H9 (cell line): Measurements from ENCODE around the gene HSPE1. TPM values are rescaled to one million over a fixed set of nuclear protein-coding genes. Genes with fewer than 3 reads are reported as not detected.
A peak's percentile ranks its signal among the peaks of the same experiment; 100 is the strongest.

Experiments
- DNase-seq: peaks from one replicate; pipeline ENCODE4 v3.0.0-alpha.2; 2017
- H2AFZ ChIP-seq: one replicate; pipeline ENCODE4 v1.6.1; 2013; ENCODE audit warnings: mild to moderate bottlenecking, low read length, control low read depth, moderate library complexity
- H2AK5ac ChIP-seq: 2 replicates; pipeline ENCODE4 v1.6.1; 2013; ENCODE audit warnings: low read length, control low read depth, mixed read lengths; ENCODE audit not compliant: insufficient read length
- H2BK120ac ChIP-seq: one replicate; pipeline ENCODE4 v1.6.1; 2013; ENCODE audit warnings: low read depth, mild to moderate bottlenecking, low read length, control low read depth, inconsistent platforms; ENCODE audit not compliant: poor library complexity, severe bottlenecking
- H2BK12ac ChIP-seq: 2 replicates; pipeline ENCODE4 v1.6.1; 2013; ENCODE audit warnings: low read length, control low read depth, mixed read lengths, low read depth; ENCODE audit not compliant: insufficient read length
- H2BK15ac ChIP-seq: 2 replicates; pipeline ENCODE4 v1.6.1; 2013; ENCODE audit warnings: low read depth, low read length, control low read depth
- H2BK20ac ChIP-seq: one replicate; pipeline ENCODE4 v1.6.1; 2013; ENCODE audit warnings: low read depth, mild to moderate bottlenecking, low read length, control low read depth, inconsistent platforms; ENCODE audit not compliant: poor library complexity, severe bottlenecking
- H2BK5ac ChIP-seq: 2 replicates; pipeline ENCODE4 v1.6.1; 2013; ENCODE audit warnings: low read length, control low read depth, mixed read lengths; ENCODE audit not compliant: insufficient read length
- H3K14ac ChIP-seq: 2 replicates; pipeline ENCODE4 v1.6.1; 2013; ENCODE audit warnings: low read length, control low read depth; ENCODE audit not compliant: insufficient read depth
- H3K18ac ChIP-seq: 2 replicates; pipeline ENCODE4 v1.6.1; 2013; ENCODE audit warnings: low read depth, mild to moderate bottlenecking, mixed read lengths, low read length, control low read depth; ENCODE audit not compliant: insufficient read length
- H3K23ac ChIP-seq: 2 replicates; pipeline ENCODE4 v1.6.1; 2013; ENCODE audit warnings: low read length, control low read depth, mixed read lengths, low read depth; ENCODE audit not compliant: insufficient read length
- H3K23me2 ChIP-seq: 2 replicates; pipeline ENCODE4 v1.6.1; 2013; ENCODE audit warnings: low read depth, mild to moderate bottlenecking, mixed read lengths, low read length, control low read depth; ENCODE audit not compliant: insufficient read length, poor library complexity, severe bottlenecking
- H3K27ac ChIP-seq: 2 replicates; pipeline ENCODE4 v1.5.1; 2013; ENCODE audit warnings: low read length, control low read depth, mixed read lengths, low read depth; ENCODE audit not compliant: insufficient read length
- H3K27me3 ChIP-seq: 2 replicates; pipeline ENCODE4 v1.6.1; 2013; ENCODE audit warnings: low read length, control low read depth, inconsistent platforms; ENCODE audit not compliant: insufficient read depth
- H3K4ac ChIP-seq: 2 replicates; pipeline ENCODE4 v1.6.1; 2013; ENCODE audit warnings: low read depth, mild to moderate bottlenecking, control low read depth, inconsistent platforms, low read length, moderate library complexity
- H3K4me1 ChIP-seq: 2 replicates; pipeline ENCODE4 v1.6.1; 2013; ENCODE audit warnings: low read length, control low read depth, inconsistent platforms; ENCODE audit not compliant: insufficient read depth
- H3K4me2 ChIP-seq: 2 replicates; pipeline ENCODE4 v1.6.1; 2013; ENCODE audit warnings: low read length, control low read depth, mixed read lengths; ENCODE audit not compliant: insufficient read length, insufficient read depth
- H3K56ac ChIP-seq: 2 replicates; pipeline ENCODE4 v1.6.1; 2013; ENCODE audit warnings: low read depth, mild to moderate bottlenecking, mixed read lengths, low read length, control low read depth; ENCODE audit not compliant: insufficient read length
- H3K79me1 ChIP-seq: 2 replicates; pipeline ENCODE4 v1.6.1; 2013; ENCODE audit warnings: low read depth, mild to moderate bottlenecking, moderate library complexity, low read length, control low read depth, inconsistent platforms; ENCODE audit not compliant: insufficient read depth, poor library complexity, severe bottlenecking
- H3K79me2 ChIP-seq: 2 replicates; pipeline ENCODE4 v1.6.1; 2013; ENCODE audit warnings: low read length, control low read depth, inconsistent platforms; ENCODE audit not compliant: insufficient read depth
- H3K9ac ChIP-seq: 2 replicates; pipeline ENCODE4 v1.6.1; 2013; ENCODE audit warnings: low read length, control low read depth, mixed read lengths; ENCODE audit not compliant: insufficient read length; ENCODE audit errors: extremely low read depth
- H3K9me3 ChIP-seq: one replicate; pipeline ENCODE4 v1.6.1; 2013; ENCODE audit warnings: low read depth, low read length, inconsistent platforms; ENCODE audit not compliant: control insufficient read depth
- H3T11ph ChIP-seq: one replicate; pipeline ENCODE4 v1.6.1; 2013; ENCODE audit warnings: mild to moderate bottlenecking, low read length, control low read depth, inconsistent platforms
- H4K20me1 ChIP-seq: one replicate; pipeline ENCODE4 v1.6.1; 2013; ENCODE audit not compliant: control insufficient read depth, insufficient read length, insufficient read depth
- H4K5ac ChIP-seq: 2 replicates; pipeline ENCODE4 v1.6.1; 2013; ENCODE audit warnings: low read depth, mild to moderate bottlenecking, mixed read lengths, low read length, control low read depth; ENCODE audit not compliant: insufficient read length
- H4K8ac ChIP-seq: replicated peaks from 2 replicates; pipeline ENCODE4 v1.6.1; 2013; ENCODE audit warnings: low read length, control low read depth, mixed read lengths, low read depth; ENCODE audit not compliant: insufficient read length
- H4K91ac ChIP-seq: 2 replicates; pipeline ENCODE4 v1.6.1; 2013; ENCODE audit warnings: low read depth, mild to moderate bottlenecking, moderate library complexity, mixed read lengths, low read length, control low read depth; ENCODE audit not compliant: insufficient read length
- H3K27ac Mint-ChIP-seq, 3 experiments: 2 replicates in 2 of 3; 3 replicates in 1 of 3; pipeline ENCODE4 v1.8.0; 2020 to 2021; ENCODE audit warnings: mixed read lengths in 3 of 3, mild to moderate bottlenecking in 1 of 3, moderate library complexity in 1 of 3
- H3K27me3 Mint-ChIP-seq: 2 replicates; pipeline ENCODE4 v1.8.0; 2021; ENCODE audit warnings: low read depth, mild to moderate bottlenecking, moderate library complexity, mixed read lengths
- H3K36me3 Mint-ChIP-seq, 3 experiments: 2 replicates in 2 of 3; 3 replicates in 1 of 3; pipeline ENCODE4 v1.8.0; 2020 to 2021; ENCODE audit warnings: low read depth in 3 of 3, mixed read lengths in 3 of 3; ENCODE audit not compliant: insufficient read depth in 1 of 3
- H3K4me1 Mint-ChIP-seq, 2 experiments: 2 replicates each; pipeline ENCODE4 v1.8.0; 2020; ENCODE audit warnings: mixed read lengths in 2 of 2
- H3K4me3 Mint-ChIP-seq, 2 experiments: 2 replicates in 1 of 2; 3 replicates in 1 of 2; pipeline ENCODE4 v1.8.0; 2020 to 2021; ENCODE audit warnings: mild to moderate bottlenecking in 2 of 2, mixed read lengths in 2 of 2, moderate library complexity in 1 of 2
- H3K9me3 Mint-ChIP-seq, 2 experiments: 2 replicates in 1 of 2; 3 replicates in 1 of 2; pipeline ENCODE4 v1.8.0; 2020; ENCODE audit warnings: mild to moderate bottlenecking in 2 of 2, mixed read lengths in 2 of 2, moderate library complexity in 1 of 2
- WGBS: extraction: QIAGEN DNeasy Blood & Tissue Kit; methylation state at CpG from one replicate; pipeline ENCODE4 v1.1.7; 2013; ENCODE audit warnings: missing lambda C conversion rate, low lambda C conversion rate, mixed read lengths; ENCODE audit not compliant: insufficient read length; ENCODE audit errors: extremely low coverage; 5-methylcytosine and 5-hydroxymethylcytosine counted together
- total RNA-seq: library from RNA; stranded (reverse); gene quantifications from 2 replicates; pipeline ENCODE4 v1.2.1, GENCODE V29; 2021
- TF ChIP-seq, protein P1 (sequence below): fragments of 200-600 bp; sonication (generic); conservative IDR thresholded peaks from 3 replicates; pipeline ENCODE4 v1.8.0; 2021; ENCODE audit warnings: antibody characterized with exemption, mild to moderate bottlenecking

HSPE1 gene
- total RNA-seq, 1 experiment from 2014 or later = 347 TPM

DNA sequence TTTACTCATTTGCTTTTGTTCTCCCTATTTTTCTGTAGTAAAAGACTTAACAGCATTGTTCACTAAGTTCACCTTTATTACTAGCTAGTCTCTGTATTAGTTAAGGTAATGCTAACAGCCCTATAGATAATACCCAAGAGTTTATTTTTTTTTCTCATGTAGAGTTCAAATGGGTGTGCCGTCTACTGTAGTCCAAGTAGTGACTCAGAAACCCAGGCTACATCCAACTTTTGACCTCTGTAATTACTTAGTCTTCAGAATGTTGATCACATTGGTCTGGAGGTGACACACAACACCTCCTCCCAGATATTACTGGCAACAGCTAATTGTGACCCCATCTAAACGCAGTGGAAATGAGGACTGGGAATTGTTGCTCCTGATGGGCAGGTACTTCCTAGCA is 39.1 kb upstream of the HSPE1 start:
- Mint-ChIP-seq H3K9me3 (no peaks in the 10 kb centered on the region), H3K4me1 (no peaks in the 10 kb centered on the region), H3K27ac (0 out of 7 replicates have a peak overlapping the region, but pooled peaks of 1 of the 3 experiments have one; percentile 47), H3K36me3 (peaks cover 5 to 32% (median 18%) of the 10 kb centered on the region in 3 experiments; a peak in 5 of 7 replicates), H3K27me3 (no peaks in the 10 kb centered on the region), H3K4me3 (no peak overlapping the region)
- Histone ChIP-seq H4K91ac (no peak overlapping the region), H2AFZ (no peak overlapping the region), H3K14ac (no peak overlapping the region), H2BK12ac (no peak overlapping the region), H4K5ac (no peak overlapping the region), H3K4me2 (no peak overlapping the region), H3K4ac (no peak overlapping the region), H4K8ac (no peak overlapping the region), H3K79me1 (peaks cover 4% of the 10 kb centered on the region), H2BK5ac (no peak overlapping the region), H3T11ph (no peak overlapping the region), H2BK20ac (no peak overlapping the region), H3K23me2 (no peaks in the 10 kb centered on the region), H3K4me1 (no peaks in the 10 kb centered on the region), H3K27me3 (no peaks in the 10 kb centered on the region), H3K56ac (no peak overlapping the region), H3K18ac (no peak overlapping the region), H3K9me3 (no peaks in the 10 kb centered on the region), H2AK5ac (no peak overlapping the region), H2BK15ac (no peak overlapping the region), H4K20me1 (no peaks in the 10 kb centered on the region), H3K79me2 (peaks cover 8% of the 10 kb centered on the region; the same call in 1 of the 2 replicates), H3K23ac (no peak overlapping the region), H3K27ac (no peak overlapping the region), H2BK120ac (no peak overlapping the region), H3K9ac (no peak overlapping the region)
- DNase-seq = no peak
- TF ChIP-seq, protein P1, sequence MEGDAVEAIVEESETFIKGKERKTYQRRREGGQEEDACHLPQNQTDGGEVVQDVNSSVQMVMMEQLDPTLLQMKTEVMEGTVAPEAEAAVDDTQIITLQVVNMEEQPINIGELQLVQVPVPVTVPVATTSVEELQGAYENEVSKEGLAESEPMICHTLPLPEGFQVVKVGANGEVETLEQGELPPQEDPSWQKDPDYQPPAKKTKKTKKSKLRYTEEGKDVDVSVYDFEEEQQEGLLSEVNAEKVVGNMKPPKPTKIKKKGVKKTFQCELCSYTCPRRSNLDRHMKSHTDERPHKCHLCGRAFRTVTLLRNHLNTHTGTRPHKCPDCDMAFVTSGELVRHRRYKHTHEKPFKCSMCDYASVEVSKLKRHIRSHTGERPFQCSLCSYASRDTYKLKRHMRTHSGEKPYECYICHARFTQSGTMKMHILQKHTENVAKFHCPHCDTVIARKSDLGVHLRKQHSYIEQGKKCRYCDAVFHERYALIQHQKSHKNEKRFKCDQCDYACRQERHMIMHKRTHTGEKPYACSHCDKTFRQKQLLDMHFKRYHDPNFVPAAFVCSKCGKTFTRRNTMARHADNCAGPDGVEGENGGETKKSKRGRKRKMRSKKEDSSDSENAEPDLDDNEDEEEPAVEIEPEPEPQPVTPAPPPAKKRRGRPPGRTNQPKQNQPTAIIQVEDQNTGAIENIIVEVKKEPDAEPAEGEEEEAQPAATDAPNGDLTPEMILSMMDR = no peak
- no CpG with 5 or more reads among the region's 2 CpGs for WGBS
